LNCaP clone FGC (cell line): ENCODE data around the gene AFP.

ENCODE experiments used
- DNase-seq: peaks from one replicate; pipeline ENCODE4 v3.0.0-alpha.2; 2011; ENCODE audit warnings: low read depth
- H3K4me3 ChIP-seq: 2 replicates; pipeline ENCODE4 v1.5.1; 2011; ENCODE audit warnings: mild to moderate bottlenecking, low read depth, low read length, control low read depth
- TF ChIP-seq, protein P1 (sequence below): IDR thresholded peaks from 2 replicates; pipeline ENCODE4 v1.5.1; 2012; ENCODE audit warnings: mild to moderate bottlenecking; ENCODE audit not compliant: control insufficient read depth, insufficient read depth; ENCODE audit errors: extremely low read depth

The AFP gene

GRCh38 chr4:73450398-73451004 is 14.5 kb downstream of the AFP start:
- TF ChIP-seq, protein P1, sequence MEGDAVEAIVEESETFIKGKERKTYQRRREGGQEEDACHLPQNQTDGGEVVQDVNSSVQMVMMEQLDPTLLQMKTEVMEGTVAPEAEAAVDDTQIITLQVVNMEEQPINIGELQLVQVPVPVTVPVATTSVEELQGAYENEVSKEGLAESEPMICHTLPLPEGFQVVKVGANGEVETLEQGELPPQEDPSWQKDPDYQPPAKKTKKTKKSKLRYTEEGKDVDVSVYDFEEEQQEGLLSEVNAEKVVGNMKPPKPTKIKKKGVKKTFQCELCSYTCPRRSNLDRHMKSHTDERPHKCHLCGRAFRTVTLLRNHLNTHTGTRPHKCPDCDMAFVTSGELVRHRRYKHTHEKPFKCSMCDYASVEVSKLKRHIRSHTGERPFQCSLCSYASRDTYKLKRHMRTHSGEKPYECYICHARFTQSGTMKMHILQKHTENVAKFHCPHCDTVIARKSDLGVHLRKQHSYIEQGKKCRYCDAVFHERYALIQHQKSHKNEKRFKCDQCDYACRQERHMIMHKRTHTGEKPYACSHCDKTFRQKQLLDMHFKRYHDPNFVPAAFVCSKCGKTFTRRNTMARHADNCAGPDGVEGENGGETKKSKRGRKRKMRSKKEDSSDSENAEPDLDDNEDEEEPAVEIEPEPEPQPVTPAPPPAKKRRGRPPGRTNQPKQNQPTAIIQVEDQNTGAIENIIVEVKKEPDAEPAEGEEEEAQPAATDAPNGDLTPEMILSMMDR, result no peak
- DNase-seq, result no peak
- H3K4me3 ChIP-seq, result no peak overlapping the region

DNA sequence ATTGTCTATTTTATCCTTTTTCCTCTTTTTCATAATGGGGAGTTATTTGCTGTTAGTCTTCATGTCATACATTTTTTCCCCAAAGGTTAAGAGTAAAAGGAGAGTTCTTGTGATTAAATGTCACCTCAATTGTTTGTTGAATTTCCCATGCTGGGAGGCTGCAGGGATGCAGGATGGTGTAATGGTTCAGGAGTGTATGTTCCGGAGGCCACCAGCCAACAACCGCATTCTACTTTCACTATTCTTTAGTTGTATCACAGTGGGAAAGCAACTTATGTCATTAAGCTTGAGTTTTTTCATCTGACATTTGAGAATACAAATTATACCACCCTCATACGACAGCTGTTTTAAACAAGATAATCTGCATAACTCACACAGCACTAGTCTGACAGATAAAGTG is 15.4 kb downstream of the AFP start:
- H3K4me3 ChIP-seq, result no peak overlapping the region
- DNase-seq, result no peak
- TF ChIP-seq, protein P1, result no peak

DNA sequence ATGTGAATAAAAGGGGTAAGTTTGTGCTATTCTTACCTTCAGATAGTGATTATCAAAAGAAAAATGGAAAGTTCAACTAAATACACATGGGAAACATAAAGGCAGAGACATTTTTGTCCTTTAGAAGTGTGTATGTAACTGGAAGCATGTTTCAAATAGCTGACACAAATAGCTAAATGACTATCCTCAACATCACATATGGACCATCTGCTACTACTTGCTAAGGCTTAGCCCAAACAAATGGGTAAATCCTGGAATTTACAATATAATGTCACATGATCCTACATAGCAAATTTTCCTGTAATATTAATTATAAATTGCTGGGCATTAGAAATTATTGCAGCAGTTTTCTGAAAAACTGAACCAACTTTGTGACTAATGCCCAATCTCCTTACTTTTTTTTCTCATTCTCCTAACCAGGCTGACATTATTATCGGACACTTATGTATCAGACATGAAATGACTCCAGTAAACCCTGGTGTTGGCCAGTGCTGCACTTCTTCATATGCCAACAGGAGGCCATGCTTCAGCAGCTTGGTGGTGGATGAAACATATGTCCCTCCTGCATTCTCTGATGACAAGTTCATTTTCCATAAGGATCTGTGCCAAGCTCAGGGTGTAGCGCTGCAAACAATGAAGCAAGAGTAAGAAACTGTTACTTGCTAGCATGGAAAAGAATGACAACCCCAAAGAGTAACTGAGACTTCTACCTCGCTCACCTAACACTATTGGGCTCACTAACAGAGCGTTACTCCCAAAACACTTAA is 16.1 kb downstream of the AFP start:
- no peak overlapping the region for H3K4me3 ChIP-seq
- TF ChIP-seq, protein P1, result no peak
- no peak for DNase-seq

- TF ChIP-seq, protein P1, result no peak
- no peak for DNase-seq
- H3K4me3 ChIP-seq, result no peak overlapping the region
Measured at GRCh38 chr4:73452953-73453700, 17.1 kb downstream of the AFP start.

DNA sequence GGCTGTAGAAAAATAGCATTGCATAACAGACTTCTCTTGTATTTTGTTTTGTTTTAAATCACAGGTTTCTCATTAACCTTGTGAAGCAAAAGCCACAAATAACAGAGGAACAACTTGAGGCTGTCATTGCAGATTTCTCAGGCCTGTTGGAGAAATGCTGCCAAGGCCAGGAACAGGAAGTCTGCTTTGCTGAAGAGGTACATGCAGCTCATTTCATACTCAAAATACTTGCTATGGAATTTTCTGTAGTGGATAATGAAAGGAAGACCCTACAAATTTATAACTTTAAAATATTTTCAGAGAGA is 17.6 kb downstream of the AFP start:
- no peak overlapping the region for H3K4me3 ChIP-seq
- TF ChIP-seq, protein P1, result no peak
- no peak for DNase-seq

DNA sequence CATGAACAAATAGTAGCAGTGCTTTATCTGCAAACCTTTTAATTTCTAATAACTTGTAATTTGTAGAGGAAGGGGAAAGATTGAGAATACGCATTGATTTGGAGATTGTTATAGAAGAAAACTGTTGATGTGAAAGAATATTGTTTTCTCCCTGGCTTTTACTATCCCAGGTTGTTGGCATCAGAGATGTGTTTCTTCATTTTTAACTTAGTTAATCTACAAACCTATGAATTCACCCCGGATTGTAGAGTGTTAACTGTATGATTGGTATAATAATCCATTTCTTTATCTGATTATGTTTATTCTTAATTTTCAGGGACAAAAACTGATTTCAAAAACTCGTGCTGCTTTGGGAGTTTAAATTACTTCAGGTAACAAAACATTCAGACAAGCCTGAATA is 18.9 kb downstream of the AFP start:
- DNase-seq, result no peak
- TF ChIP-seq, protein P1, result no peak
- no peak overlapping the region for H3K4me3 ChIP-seq
